HEK293 (cell line): ENCODE data around the gene MTMR8.

Experiments used
- SP7 ChIP-seq: fragments of 450-650 bp; formaldehyde crosslinking; IDR thresholded peaks from 2 replicates; pipeline ENCODE4 v1.5.1; 2016; ENCODE audit warnings: missing biosample characterization, missing genetic modification characterization
- ZBTB21 ChIP-seq: fragments of 450-650 bp; formaldehyde crosslinking; IDR thresholded peaks from 2 replicates; pipeline ENCODE4 v1.5.1; 2017; ENCODE audit warnings: missing biosample characterization, missing genetic modification characterization
- ZBTB7A ChIP-seq: fragments of 450-650 bp; formaldehyde crosslinking; IDR thresholded peaks from 2 replicates; pipeline ENCODE4 v1.5.1; 2016; ENCODE audit warnings: low read depth, missing biosample characterization, missing genetic modification characterization
- ZNF23 ChIP-seq: fragments of 450-650 bp; formaldehyde crosslinking; IDR thresholded peaks from 2 replicates; pipeline ENCODE4 v1.5.1; 2016; ENCODE audit warnings: missing biosample characterization, missing genetic modification characterization, borderline replicate concordance
- ZNF274 ChIP-seq, 2 experiments: fragments of 200-500 bp in 1 of 2; fragments of 450-650 bp in 1 of 2; sonication (Bioruptor generic) in 1 of 2; formaldehyde crosslinking in 1 of 2; IDR thresholded peaks; 2 replicates each; pipeline versions ENCODE4 v1.5.1 to v1.6.1; 2014 to 2016; ENCODE audit warnings: borderline replicate concordance in 1 of 2, inconsistent platforms in 1 of 2, low read length in 1 of 2, missing biosample characterization in 1 of 2, missing genetic modification characterization in 1 of 2
- ZNF311 ChIP-seq: fragments of 450-650 bp; formaldehyde crosslinking; IDR thresholded peaks from 2 replicates; pipeline ENCODE4 v1.5.1; 2017; ENCODE audit warnings: missing biosample characterization, missing genetic modification characterization, borderline replicate concordance
- ZNF660 ChIP-seq: fragments of 450-650 bp; IDR thresholded peaks from 2 replicates; pipeline ENCODE4 v1.5.1; 2018; ENCODE audit warnings: missing biosample characterization, mild to moderate bottlenecking, missing genetic modification characterization
- ZNF701 ChIP-seq: fragments of 450-650 bp; formaldehyde crosslinking; IDR thresholded peaks from 2 replicates; pipeline ENCODE4 v1.5.1; 2016; ENCODE audit warnings: missing biosample characterization, missing genetic modification characterization
- TF ChIP-seq, protein P1 (sequence below): fragments of 450-650 bp; formaldehyde crosslinking; IDR thresholded peaks from 2 replicates; pipeline ENCODE4 v1.5.1; 2016; ENCODE audit warnings: missing biosample characterization, missing genetic modification characterization
- TF ChIP-seq, protein P2 (sequence below): fragments of 450-650 bp; formaldehyde crosslinking; IDR thresholded peaks from 2 replicates; pipeline ENCODE4 v1.5.1; 2016; ENCODE audit warnings: missing biosample characterization, missing genetic modification characterization, low read depth
- TF ChIP-seq, protein P3 (sequence below): fragments of 450-650 bp; formaldehyde crosslinking; IDR thresholded peaks from 2 replicates; pipeline ENCODE4 v1.5.1; 2016; ENCODE audit warnings: missing biosample characterization, missing genetic modification characterization
- TF ChIP-seq, protein P4 (sequence below): fragments of 450-650 bp; formaldehyde crosslinking; IDR thresholded peaks from 2 replicates; pipeline ENCODE4 v1.5.1; 2016; ENCODE audit warnings: missing biosample characterization, missing genetic modification characterization

DNA sequence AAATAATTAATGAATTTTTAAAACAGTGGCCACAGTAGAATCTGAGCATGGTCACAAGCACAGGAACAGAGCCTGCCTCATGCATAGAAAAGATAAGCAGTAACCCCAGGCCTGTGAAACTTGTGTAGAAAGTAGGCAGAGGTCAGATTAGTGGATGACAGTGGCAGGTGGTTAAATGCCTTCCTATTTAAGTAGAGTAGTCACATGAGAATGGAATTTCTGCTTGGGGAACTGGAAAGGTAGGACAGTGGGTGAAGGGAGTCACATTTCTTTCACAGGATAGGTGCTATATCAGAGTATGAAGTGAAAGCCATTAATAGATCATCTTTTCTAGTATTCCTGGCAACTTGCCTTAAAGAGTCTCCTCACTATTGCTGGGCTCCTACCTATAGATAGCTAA is 130.0 kb downstream of the MTMR8 start:
- TF ChIP-seq ZBTB7A (tag by site-specific recombination) (no peak), ZNF660 (tag by site-specific recombination) (no peak), ZNF311 (tag by site-specific recombination) (no peak), ZNF701 (no peak), ZNF23 (no peak), ZNF274 (IDR thresholded peaks at IDR 0.05; ENCODE audit: low read length) (no peak), ZNF274 (tag by site-specific recombination; IDR thresholded peaks at IDR 0.05; ENCODE audit: borderline replicate concordance) (no peak), SP7 (tag by site-specific recombination) (no peak), ZBTB21 (no peak)
- TF ChIP-seq, protein P1, sequence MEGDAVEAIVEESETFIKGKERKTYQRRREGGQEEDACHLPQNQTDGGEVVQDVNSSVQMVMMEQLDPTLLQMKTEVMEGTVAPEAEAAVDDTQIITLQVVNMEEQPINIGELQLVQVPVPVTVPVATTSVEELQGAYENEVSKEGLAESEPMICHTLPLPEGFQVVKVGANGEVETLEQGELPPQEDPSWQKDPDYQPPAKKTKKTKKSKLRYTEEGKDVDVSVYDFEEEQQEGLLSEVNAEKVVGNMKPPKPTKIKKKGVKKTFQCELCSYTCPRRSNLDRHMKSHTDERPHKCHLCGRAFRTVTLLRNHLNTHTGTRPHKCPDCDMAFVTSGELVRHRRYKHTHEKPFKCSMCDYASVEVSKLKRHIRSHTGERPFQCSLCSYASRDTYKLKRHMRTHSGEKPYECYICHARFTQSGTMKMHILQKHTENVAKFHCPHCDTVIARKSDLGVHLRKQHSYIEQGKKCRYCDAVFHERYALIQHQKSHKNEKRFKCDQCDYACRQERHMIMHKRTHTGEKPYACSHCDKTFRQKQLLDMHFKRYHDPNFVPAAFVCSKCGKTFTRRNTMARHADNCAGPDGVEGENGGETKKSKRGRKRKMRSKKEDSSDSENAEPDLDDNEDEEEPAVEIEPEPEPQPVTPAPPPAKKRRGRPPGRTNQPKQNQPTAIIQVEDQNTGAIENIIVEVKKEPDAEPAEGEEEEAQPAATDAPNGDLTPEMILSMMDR (tag by site-specific recombination): no peak
- TF ChIP-seq, protein P2, sequence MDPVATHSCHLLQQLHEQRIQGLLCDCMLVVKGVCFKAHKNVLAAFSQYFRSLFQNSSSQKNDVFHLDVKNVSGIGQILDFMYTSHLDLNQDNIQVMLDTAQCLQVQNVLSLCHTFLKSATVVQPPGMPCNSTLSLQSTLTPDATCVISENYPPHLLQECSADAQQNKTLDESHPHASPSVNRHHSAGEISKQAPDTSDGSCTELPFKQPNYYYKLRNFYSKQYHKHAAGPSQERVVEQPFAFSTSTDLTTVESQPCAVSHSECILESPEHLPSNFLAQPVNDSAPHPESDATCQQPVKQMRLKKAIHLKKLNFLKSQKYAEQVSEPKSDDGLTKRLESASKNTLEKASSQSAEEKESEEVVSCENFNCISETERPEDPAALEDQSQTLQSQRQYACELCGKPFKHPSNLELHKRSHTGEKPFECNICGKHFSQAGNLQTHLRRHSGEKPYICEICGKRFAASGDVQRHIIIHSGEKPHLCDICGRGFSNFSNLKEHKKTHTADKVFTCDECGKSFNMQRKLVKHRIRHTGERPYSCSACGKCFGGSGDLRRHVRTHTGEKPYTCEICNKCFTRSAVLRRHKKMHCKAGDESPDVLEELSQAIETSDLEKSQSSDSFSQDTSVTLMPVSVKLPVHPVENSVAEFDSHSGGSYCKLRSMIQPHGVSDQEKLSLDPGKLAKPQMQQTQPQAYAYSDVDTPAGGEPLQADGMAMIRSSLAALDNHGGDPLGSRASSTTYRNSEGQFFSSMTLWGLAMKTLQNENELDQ (tag by site-specific recombination): no peak
- TF ChIP-seq, protein P3, sequence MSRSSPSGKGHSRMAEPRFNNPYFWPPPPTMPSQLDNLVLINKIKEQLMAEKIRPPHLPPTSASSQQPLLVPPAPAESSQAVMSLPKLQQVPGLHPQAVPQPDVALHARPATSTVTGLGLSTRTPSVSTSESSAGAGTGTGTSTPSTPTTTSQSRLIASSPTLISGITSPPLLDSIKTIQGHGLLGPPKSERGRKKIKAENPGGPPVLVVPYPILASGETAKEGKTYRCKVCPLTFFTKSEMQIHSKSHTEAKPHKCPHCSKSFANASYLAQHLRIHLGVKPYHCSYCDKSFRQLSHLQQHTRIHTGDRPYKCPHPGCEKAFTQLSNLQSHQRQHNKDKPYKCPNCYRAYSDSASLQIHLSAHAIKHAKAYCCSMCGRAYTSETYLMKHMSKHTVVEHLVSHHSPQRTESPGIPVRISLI: no peak
- TF ChIP-seq, protein P4, sequence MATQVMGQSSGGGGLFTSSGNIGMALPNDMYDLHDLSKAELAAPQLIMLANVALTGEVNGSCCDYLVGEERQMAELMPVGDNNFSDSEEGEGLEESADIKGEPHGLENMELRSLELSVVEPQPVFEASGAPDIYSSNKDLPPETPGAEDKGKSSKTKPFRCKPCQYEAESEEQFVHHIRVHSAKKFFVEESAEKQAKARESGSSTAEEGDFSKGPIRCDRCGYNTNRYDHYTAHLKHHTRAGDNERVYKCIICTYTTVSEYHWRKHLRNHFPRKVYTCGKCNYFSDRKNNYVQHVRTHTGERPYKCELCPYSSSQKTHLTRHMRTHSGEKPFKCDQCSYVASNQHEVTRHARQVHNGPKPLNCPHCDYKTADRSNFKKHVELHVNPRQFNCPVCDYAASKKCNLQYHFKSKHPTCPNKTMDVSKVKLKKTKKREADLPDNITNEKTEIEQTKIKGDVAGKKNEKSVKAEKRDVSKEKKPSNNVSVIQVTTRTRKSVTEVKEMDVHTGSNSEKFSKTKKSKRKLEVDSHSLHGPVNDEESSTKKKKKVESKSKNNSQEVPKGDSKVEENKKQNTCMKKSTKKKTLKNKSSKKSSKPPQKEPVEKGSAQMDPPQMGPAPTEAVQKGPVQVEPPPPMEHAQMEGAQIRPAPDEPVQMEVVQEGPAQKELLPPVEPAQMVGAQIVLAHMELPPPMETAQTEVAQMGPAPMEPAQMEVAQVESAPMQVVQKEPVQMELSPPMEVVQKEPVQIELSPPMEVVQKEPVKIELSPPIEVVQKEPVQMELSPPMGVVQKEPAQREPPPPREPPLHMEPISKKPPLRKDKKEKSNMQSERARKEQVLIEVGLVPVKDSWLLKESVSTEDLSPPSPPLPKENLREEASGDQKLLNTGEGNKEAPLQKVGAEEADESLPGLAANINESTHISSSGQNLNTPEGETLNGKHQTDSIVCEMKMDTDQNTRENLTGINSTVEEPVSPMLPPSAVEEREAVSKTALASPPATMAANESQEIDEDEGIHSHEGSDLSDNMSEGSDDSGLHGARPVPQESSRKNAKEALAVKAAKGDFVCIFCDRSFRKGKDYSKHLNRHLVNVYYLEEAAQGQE: no peak
